Measurements from ENCODE around the gene FADS1. TPM values are rescaled to one million over a fixed set of nuclear protein-coding genes. Genes with fewer than 3 reads are reported as not detected.

FADS1 gene
- total RNA-seq, 1 donor from 2014 or later, result 155 TPM

GRCh38 chr11:61799665-61800284, 17.0 kb downstream of the FADS1 start:
- Mint-ChIP-seq H3K36me3 (ENCODE audit: unreplicated experiment) (no peaks in the 10 kb centered on the region), H3K27ac (ENCODE audit: unreplicated experiment) (no peak overlapping the region), H3K4me1 (ENCODE audit: low read depth, unreplicated experiment) (no peaks in the 10 kb centered on the region), H3K9me3 (ENCODE audit: unreplicated experiment) (no peaks in the 10 kb centered on the region), H3K27me3 (ENCODE audit: unreplicated experiment) (peaks cover 9% of the 10 kb centered on the region), H3K4me3 (ENCODE audit: unreplicated experiment) (no peak overlapping the region)
- no peak for TF ChIP-seq CTCF (IDR thresholded peaks at IDR 0.05; ENCODE audit: partially characterized antibody, unreplicated experiment)
- no peak for DNase-seq

GRCh38 chr11:61797263-61797944, 19.4 kb downstream of the FADS1 start:
- H3K27ac Mint-ChIP-seq (ENCODE audit: unreplicated experiment), result no peak overlapping the region
- TF ChIP-seq CTCF (IDR thresholded peaks at IDR 0.05; ENCODE audit: partially characterized antibody, unreplicated experiment), result peak; percentile 68
- H3K4me3 Mint-ChIP-seq (ENCODE audit: unreplicated experiment), result no peak overlapping the region
- peak; percentile 77 for DNase-seq
- H3K36me3 Mint-ChIP-seq (ENCODE audit: unreplicated experiment), result no peaks in the 10 kb centered on the region
- H3K4me1 Mint-ChIP-seq (ENCODE audit: low read depth, unreplicated experiment), result peaks cover 4% of the 10 kb centered on the region
- peaks cover 5% of the 10 kb centered on the region for H3K9me3 Mint-ChIP-seq (ENCODE audit: unreplicated experiment)
- peaks cover 8% of the 10 kb centered on the region for H3K27me3 Mint-ChIP-seq (ENCODE audit: unreplicated experiment)

- Mint-ChIP-seq H3K27me3 (ENCODE audit: unreplicated experiment) (peaks cover 13% of the 10 kb centered on the region), H3K36me3 (ENCODE audit: unreplicated experiment) (no peaks in the 10 kb centered on the region), H3K4me3 (ENCODE audit: unreplicated experiment) (no peak overlapping the region), H3K27ac (ENCODE audit: unreplicated experiment) (no peak overlapping the region), H3K4me1 (ENCODE audit: low read depth, unreplicated experiment) (peaks cover 9% of the 10 kb centered on the region), H3K9me3 (ENCODE audit: unreplicated experiment) (peaks cover 10% of the 10 kb centered on the region)
- no peak for DNase-seq
- TF ChIP-seq CTCF (IDR thresholded peaks at IDR 0.05; ENCODE audit: partially characterized antibody, unreplicated experiment), result no peak
These were observed 20.8 kb downstream of the FADS1 start for GRCh38 chr11:61795876-61796526.

- Mint-ChIP-seq H3K27ac (ENCODE audit: unreplicated experiment) (no peak overlapping the region), H3K4me1 (ENCODE audit: low read depth, unreplicated experiment) (peaks cover 9% of the 10 kb centered on the region), H3K36me3 (ENCODE audit: unreplicated experiment) (no peaks in the 10 kb centered on the region), H3K9me3 (ENCODE audit: unreplicated experiment) (peaks cover 10% of the 10 kb centered on the region), H3K27me3 (ENCODE audit: unreplicated experiment) (peaks cover 13% of the 10 kb centered on the region), H3K4me3 (ENCODE audit: unreplicated experiment) (no peak overlapping the region)
- DNase-seq, result no peak
- no peak for TF ChIP-seq CTCF (IDR thresholded peaks at IDR 0.05; ENCODE audit: partially characterized antibody, unreplicated experiment)
These were observed 21.3 kb downstream of the FADS1 start for GRCh38 chr11:61795459-61795858.

- no peak for TF ChIP-seq CTCF (IDR thresholded peaks at IDR 0.05; ENCODE audit: partially characterized antibody, unreplicated experiment)
- peaks cover 13% of the 10 kb centered on the region for H3K27me3 Mint-ChIP-seq (ENCODE audit: unreplicated experiment)
- no peak overlapping the region for H3K4me3 Mint-ChIP-seq (ENCODE audit: unreplicated experiment)
- H3K4me1 Mint-ChIP-seq (ENCODE audit: low read depth, unreplicated experiment), result peaks cover 9% of the 10 kb centered on the region
- DNase-seq, result no peak
- H3K36me3 Mint-ChIP-seq (ENCODE audit: unreplicated experiment), result no peaks in the 10 kb centered on the region
- peaks cover 10% of the 10 kb centered on the region for H3K9me3 Mint-ChIP-seq (ENCODE audit: unreplicated experiment)
- H3K27ac Mint-ChIP-seq (ENCODE audit: unreplicated experiment), result no peak overlapping the region
These were observed 22.2 kb downstream of the FADS1 start for GRCh38 chr11:61794579-61794978.

Measured in glutamatergic neuron (in vitro differentiated cells).